ENCODE results near the gene SMOC2.

The SMOC2 gene

GRCh38 chr6:168447282-168447681 is 6.3 kb downstream of the SMOC2 start:
- no peak for FAIRE-seq
- no peak for DNase-seq (ENCODE audit: insufficient read length, low spot score)
- no peak for TF ChIP-seq POLR2A (IDR thresholded peaks at IDR 0.05; ENCODE audit: low read depth, low read length)

- FAIRE-seq, result no peak
- no peak for TF ChIP-seq POLR2A (IDR thresholded peaks at IDR 0.05; ENCODE audit: low read depth, low read length)
- DNase-seq (ENCODE audit: insufficient read length, low spot score), result no peak
Observed at GRCh38 chr6:168447700-168448099, 6.7 kb downstream of the SMOC2 start.

- no peak for TF ChIP-seq POLR2A (IDR thresholded peaks at IDR 0.05; ENCODE audit: low read depth, low read length)
- FAIRE-seq (no peak), DNase-seq (ENCODE audit: insufficient read length, low spot score) (no peak)
Observed at GRCh38 chr6:168448243-168448855, 7.4 kb downstream of the SMOC2 start.

GRCh38 chr6:168450917-168451316 is 9.9 kb downstream of the SMOC2 start:
- DNase-seq (ENCODE audit: insufficient read length, low spot score) (no peak), FAIRE-seq (no peak)
- TF ChIP-seq POLR2A (IDR thresholded peaks at IDR 0.05; ENCODE audit: low read depth, low read length), result no peak

GRCh38 chr6:168451805-168452517 is 11.0 kb downstream of the SMOC2 start:
- no peak for DNase-seq (ENCODE audit: insufficient read length, low spot score)
- no peak for TF ChIP-seq POLR2A (IDR thresholded peaks at IDR 0.05; ENCODE audit: low read depth, low read length)
- no peak for FAIRE-seq

- DNase-seq (ENCODE audit: insufficient read length, low spot score), result no peak
- FAIRE-seq, result no peak
- TF ChIP-seq POLR2A (IDR thresholded peaks at IDR 0.05; ENCODE audit: low read depth, low read length), result no peak
Observed at GRCh38 chr6:168452685-168453377, 11.8 kb downstream of the SMOC2 start.

GRCh38 chr6:168455847-168456530 is 15.0 kb downstream of the SMOC2 start:
- no peak for TF ChIP-seq POLR2A (IDR thresholded peaks at IDR 0.05; ENCODE audit: low read depth, low read length)
- FAIRE-seq, result no peak

GRCh38 chr6:168456907-168457652 is 16.1 kb downstream of the SMOC2 start:
- FAIRE-seq (no peak), DNase-seq (ENCODE audit: insufficient read length, low spot score) (no peak)
- TF ChIP-seq POLR2A (IDR thresholded peaks at IDR 0.05; ENCODE audit: low read depth, low read length), result no peak

More at GRCh38 chr6:168455847-168456530, 15.0 kb downstream of the SMOC2 start:
- no peak for DNase-seq (ENCODE audit: insufficient read length, low spot score)

- DNase-seq (ENCODE audit: insufficient read length, low spot score), result no peak
- TF ChIP-seq POLR2A (IDR thresholded peaks at IDR 0.05; ENCODE audit: low read depth, low read length), result no peak
- FAIRE-seq, result no peak
Observed at GRCh38 chr6:168457653-168457934, 16.6 kb downstream of the SMOC2 start.

- DNase-seq (ENCODE audit: insufficient read length, low spot score) (no peak), FAIRE-seq (no peak)
- no peak for TF ChIP-seq POLR2A (IDR thresholded peaks at IDR 0.05; ENCODE audit: low read depth, low read length)
Observed at GRCh38 chr6:168458101-168458500, 17.1 kb downstream of the SMOC2 start.

GRCh38 chr6:168459572-168459971 is 18.6 kb downstream of the SMOC2 start:
- DNase-seq (ENCODE audit: insufficient read length, low spot score) (no peak), FAIRE-seq (no peak)
- no peak for TF ChIP-seq POLR2A (IDR thresholded peaks at IDR 0.05; ENCODE audit: low read depth, low read length)

GRCh38 chr6:168462289-168462853 is 21.4 kb downstream of the SMOC2 start:
- FAIRE-seq (no peak), DNase-seq (ENCODE audit: insufficient read length, low spot score) (no peak)
- TF ChIP-seq POLR2A (IDR thresholded peaks at IDR 0.05; ENCODE audit: low read depth, low read length), result no peak

- no peak for FAIRE-seq
- no peak for TF ChIP-seq POLR2A (IDR thresholded peaks at IDR 0.05; ENCODE audit: low read depth, low read length)
- no peak for DNase-seq (ENCODE audit: insufficient read length, low spot score)
Observed at GRCh38 chr6:168464546-168464945, 23.6 kb downstream of the SMOC2 start.

All from H54 (cell line).